ENCODE results near the gene GUCY2C. TPM values are rescaled to one million over a fixed set of nuclear protein-coding genes. Genes with fewer than 3 reads are reported as not detected.

The GUCY2C gene
- total RNA-seq, 1 donor from 2014 or later = not detected

- no peak overlapping the region for H3K27ac Mint-ChIP-seq (ENCODE audit: unreplicated experiment)
- no peak overlapping the region for H3K4me3 Mint-ChIP-seq (ENCODE audit: unreplicated experiment)
- DNase-seq (ENCODE audit: extremely low spot score, unreplicated experiment) = no peak
- TF ChIP-seq CTCF (IDR thresholded peaks at IDR 0.05) = no peak
- H3K4me1 Mint-ChIP-seq (ENCODE audit: unreplicated experiment) = no peaks in the 10 kb centered on the region
- peaks cover 14% of the 10 kb centered on the region for H3K27me3 Mint-ChIP-seq (ENCODE audit: unreplicated experiment)
- no peaks in the 10 kb centered on the region for H3K9me3 Mint-ChIP-seq (ENCODE audit: unreplicated experiment)
- H3K36me3 Mint-ChIP-seq (ENCODE audit: unreplicated experiment) = no peaks in the 10 kb centered on the region
Measured at GRCh38 chr12:14701809-14702568, 5.6 kb upstream of the GUCY2C start.

- Mint-ChIP-seq H3K36me3 (ENCODE audit: unreplicated experiment) (no peaks in the 10 kb centered on the region), H3K4me1 (ENCODE audit: unreplicated experiment) (no peaks in the 10 kb centered on the region), H3K4me3 (ENCODE audit: unreplicated experiment) (no peak overlapping the region), H3K27me3 (ENCODE audit: unreplicated experiment) (peaks cover 14% of the 10 kb centered on the region), H3K9me3 (ENCODE audit: unreplicated experiment) (no peaks in the 10 kb centered on the region), H3K27ac (ENCODE audit: unreplicated experiment) (no peak overlapping the region)
- TF ChIP-seq CTCF (IDR thresholded peaks at IDR 0.05) = no peak
- no peak for DNase-seq (ENCODE audit: extremely low spot score, unreplicated experiment)
Measured at GRCh38 chr12:14700935-14701334, 4.5 kb upstream of the GUCY2C start.

GRCh38 chr12:14699923-14700322 is 3.5 kb upstream of the GUCY2C start:
- no peaks in the 10 kb centered on the region for H3K9me3 Mint-ChIP-seq (ENCODE audit: unreplicated experiment)
- no peak for DNase-seq (ENCODE audit: extremely low spot score, unreplicated experiment)
- TF ChIP-seq CTCF (IDR thresholded peaks at IDR 0.05) = no peak
- H3K4me3 Mint-ChIP-seq (ENCODE audit: unreplicated experiment) = no peak overlapping the region
- peaks cover 11% of the 10 kb centered on the region for H3K27me3 Mint-ChIP-seq (ENCODE audit: unreplicated experiment)
- no peak overlapping the region for H3K27ac Mint-ChIP-seq (ENCODE audit: unreplicated experiment)
- no peaks in the 10 kb centered on the region for H3K36me3 Mint-ChIP-seq (ENCODE audit: unreplicated experiment)
- no peaks in the 10 kb centered on the region for H3K4me1 Mint-ChIP-seq (ENCODE audit: unreplicated experiment)

- H3K27me3 Mint-ChIP-seq (ENCODE audit: unreplicated experiment) = peaks cover 16% of the 10 kb centered on the region
- no peaks in the 10 kb centered on the region for H3K4me1 Mint-ChIP-seq (ENCODE audit: unreplicated experiment)
- no peaks in the 10 kb centered on the region for H3K9me3 Mint-ChIP-seq (ENCODE audit: unreplicated experiment)
- DNase-seq (ENCODE audit: extremely low spot score, unreplicated experiment) = no peak
- H3K27ac Mint-ChIP-seq (ENCODE audit: unreplicated experiment) = no peak overlapping the region
- no peaks in the 10 kb centered on the region for H3K36me3 Mint-ChIP-seq (ENCODE audit: unreplicated experiment)
- no peak for TF ChIP-seq CTCF (IDR thresholded peaks at IDR 0.05)
- no peak overlapping the region for H3K4me3 Mint-ChIP-seq (ENCODE audit: unreplicated experiment)
Measured at GRCh38 chr12:14698555-14698954, 2.2 kb upstream of the GUCY2C start.

GRCh38 chr12:14695715-14696141 is 671 bp downstream of the GUCY2C start:
- no peak overlapping the region for H3K27ac Mint-ChIP-seq (ENCODE audit: unreplicated experiment)
- H3K27me3 Mint-ChIP-seq (ENCODE audit: unreplicated experiment) = peaks cover 27% of the 10 kb centered on the region
- H3K4me3 Mint-ChIP-seq (ENCODE audit: unreplicated experiment) = no peak overlapping the region
- no peak for DNase-seq (ENCODE audit: extremely low spot score, unreplicated experiment)
- H3K36me3 Mint-ChIP-seq (ENCODE audit: unreplicated experiment) = no peaks in the 10 kb centered on the region
- no peaks in the 10 kb centered on the region for H3K4me1 Mint-ChIP-seq (ENCODE audit: unreplicated experiment)
- H3K9me3 Mint-ChIP-seq (ENCODE audit: unreplicated experiment) = no peaks in the 10 kb centered on the region
- TF ChIP-seq CTCF (IDR thresholded peaks at IDR 0.05) = no peak

Data from osteocyte (in vitro differentiated cells).